Mucosa of descending colon (tissue), 3 donors: ENCODE results near the gene AMDHD2. TPM values are rescaled to one million over a fixed set of nuclear protein-coding genes. Genes with fewer than 3 reads are reported as not detected.

Experiments
- ATAC-seq: fragments of 200-7000 bp; cut with Tn5 transposase; one replicate; pipeline ENCODE4 v1.9.1; 2020; ENCODE audit warnings: mild to moderate bottlenecking, moderate library complexity
- DNase-seq, 3 donors: peaks; one replicate each; pipeline ENCODE4 v3.0.0-alpha.2; 2020
- H3K36me3 ChIP-seq: fragments of 200-600 bp; one replicate; pipeline ENCODE4 v1.8.0; 2021; ENCODE audit warnings: low read depth, mild to moderate bottlenecking
- H3K4me1 ChIP-seq: fragments of 200-600 bp; one replicate; pipeline ENCODE4 v1.8.0; 2021; ENCODE audit warnings: low read depth, mild to moderate bottlenecking
- H3K4me3 ChIP-seq: fragments of 200-600 bp; one replicate; pipeline ENCODE4 v1.8.0; 2021; ENCODE audit warnings: mild to moderate bottlenecking
- H3K9me3 ChIP-seq: fragments of 200-600 bp; one replicate; pipeline ENCODE4 v1.8.0; 2021; ENCODE audit warnings: mild to moderate bottlenecking
- intact Hi-C, 2 donors: fragments of 100-400 bp; cut with DNase I in 1 of 2; cut with micrococcal nuclease in 1 of 2; formaldehyde crosslinking; loops; one replicate each; pipeline versions ENCODE4 v1.11.0 to v1.11.1; 2022; cut with DNase I, micrococcal nuclease
- total RNA-seq, 3 donors: library from RNA; stranded (reverse); fragmentation: NEBNext Ultra II Directional in 2 of 3; extraction: Animal tissue kit (Norgen Biotek cat#: 25700) in 2 of 3; gene quantifications; one replicate each; pipeline versions ENCODE4 v1.2.1 to v1.2.4, GENCODE V29; 2021 to 2023
- TF ChIP-seq, protein P1 (sequence below): fragments of 200-600 bp; IDR thresholded peaks from one replicate; pipeline ENCODE4 v1.8.0; 2022; ENCODE audit warnings: antibody characterized with exemption, mild to moderate bottlenecking
- donor health status: DM: no; HTN: no; CAD: no; lungs with moderate emphysema.
- donor health status: DM: no; HTN: no; CAD: no.
- donor health status: DM: no; HTN: yes; CAD: no.

AMDHD2 gene
- total RNA-seq, 3 donors from 2014 or later, result 33.6 to 51.2 (median 38.4) TPM

GRCh38 chr16:2523801-2524231 lies 3.6 kb downstream of the AMDHD2 start:
- intact Hi-C loops, result no loop called here

DNA sequence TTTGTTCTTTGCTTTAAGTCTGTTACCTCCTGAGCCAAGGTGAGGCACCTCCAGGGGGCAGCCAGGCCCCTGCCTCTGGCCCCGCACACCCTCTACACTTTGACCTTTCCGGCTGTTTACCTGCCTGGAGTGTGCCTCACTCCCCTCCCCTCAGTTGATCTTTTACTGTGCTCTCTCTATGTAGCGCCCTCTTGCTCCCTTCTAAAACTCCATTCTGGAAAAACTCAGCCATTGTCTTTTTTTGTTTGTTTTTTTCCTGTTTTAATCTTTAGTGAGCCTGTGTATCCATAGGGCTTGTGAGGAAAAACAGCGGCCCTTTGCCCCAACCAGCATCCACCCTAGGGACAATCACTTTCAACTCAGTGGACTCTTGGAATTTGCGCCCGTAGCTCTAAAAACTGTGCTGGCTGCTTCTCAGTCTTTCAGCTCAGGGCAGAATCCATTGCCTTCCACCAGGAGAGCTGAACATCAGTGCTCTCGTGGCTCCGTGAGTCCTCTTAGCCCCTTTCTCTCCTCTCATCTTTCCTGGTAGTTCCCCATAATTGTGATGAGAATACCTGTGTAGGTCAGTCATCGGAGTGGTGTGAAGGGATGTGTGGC lies 4.3 kb downstream of the AMDHD2 start:
- ATAC-seq (peak; percentile 11), DNase-seq (peak in 1 of 3 donors; percentile 38)
- Histone ChIP-seq H3K36me3 (no peaks in the 10 kb centered on the region), H3K9me3 (no peaks in the 10 kb centered on the region), H3K4me3 (no peak overlapping the region), H3K4me1 (peaks cover 24% of the 10 kb centered on the region)
- intact Hi-C loops, result no loop called here
- TF ChIP-seq, protein P1, sequence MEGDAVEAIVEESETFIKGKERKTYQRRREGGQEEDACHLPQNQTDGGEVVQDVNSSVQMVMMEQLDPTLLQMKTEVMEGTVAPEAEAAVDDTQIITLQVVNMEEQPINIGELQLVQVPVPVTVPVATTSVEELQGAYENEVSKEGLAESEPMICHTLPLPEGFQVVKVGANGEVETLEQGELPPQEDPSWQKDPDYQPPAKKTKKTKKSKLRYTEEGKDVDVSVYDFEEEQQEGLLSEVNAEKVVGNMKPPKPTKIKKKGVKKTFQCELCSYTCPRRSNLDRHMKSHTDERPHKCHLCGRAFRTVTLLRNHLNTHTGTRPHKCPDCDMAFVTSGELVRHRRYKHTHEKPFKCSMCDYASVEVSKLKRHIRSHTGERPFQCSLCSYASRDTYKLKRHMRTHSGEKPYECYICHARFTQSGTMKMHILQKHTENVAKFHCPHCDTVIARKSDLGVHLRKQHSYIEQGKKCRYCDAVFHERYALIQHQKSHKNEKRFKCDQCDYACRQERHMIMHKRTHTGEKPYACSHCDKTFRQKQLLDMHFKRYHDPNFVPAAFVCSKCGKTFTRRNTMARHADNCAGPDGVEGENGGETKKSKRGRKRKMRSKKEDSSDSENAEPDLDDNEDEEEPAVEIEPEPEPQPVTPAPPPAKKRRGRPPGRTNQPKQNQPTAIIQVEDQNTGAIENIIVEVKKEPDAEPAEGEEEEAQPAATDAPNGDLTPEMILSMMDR, result no peak

More at GRCh38 chr16:2523801-2524231, 3.6 kb downstream of the AMDHD2 start:
- TF ChIP-seq, protein P1, result no peak
- Histone ChIP-seq H3K4me3 (no peak overlapping the region), H3K9me3 (no peaks in the 10 kb centered on the region), H3K4me1 (peaks cover 30% of the 10 kb centered on the region), H3K36me3 (no peaks in the 10 kb centered on the region)
- DNase-seq (peak in 2 of 3 donors; percentile 38 to 62), ATAC-seq (peak; percentile 34)

- intact Hi-C loops, result no loop called here
- H3K36me3 ChIP-seq, result no peaks in the 10 kb centered on the region
- no peak for ATAC-seq
Measured at GRCh38 chr16:2526135-2526534, 6.0 kb downstream of the AMDHD2 start.

DNA sequence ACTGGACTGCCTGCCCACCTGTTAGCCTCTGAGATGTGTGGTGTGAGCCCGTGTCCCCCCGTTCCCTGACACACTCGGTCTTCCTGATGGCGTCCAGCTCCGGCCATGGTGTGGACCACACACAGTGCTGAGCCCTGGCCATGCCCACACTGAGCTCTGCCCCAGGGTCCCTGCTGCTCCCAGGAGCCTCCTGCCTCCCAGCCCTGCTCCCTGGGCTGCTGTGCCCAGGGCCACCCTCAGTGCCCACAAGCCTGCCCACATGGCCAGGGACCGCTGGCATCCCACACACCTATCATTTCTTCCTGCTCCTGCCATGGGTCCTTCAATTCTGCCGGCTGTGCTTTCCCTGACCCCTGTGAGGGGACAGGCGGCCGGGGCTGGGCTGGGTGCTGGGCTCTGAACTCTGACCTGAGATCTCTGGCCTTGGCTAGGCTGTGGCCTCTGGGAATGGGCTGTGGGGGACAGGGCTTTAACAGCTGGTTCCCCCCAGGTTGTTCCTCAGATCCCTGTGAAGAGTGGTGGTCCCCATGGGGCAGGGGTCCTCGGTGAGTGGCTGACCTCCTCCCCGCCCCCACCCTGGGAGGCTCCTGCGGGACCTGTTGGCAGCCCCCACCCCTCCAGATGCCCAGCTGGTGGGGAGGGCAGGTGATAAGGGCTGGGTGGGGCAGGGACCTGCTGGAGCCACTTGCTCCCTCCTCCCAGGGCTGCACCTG lies 7.1 kb downstream of the AMDHD2 start:
- intact Hi-C loops, result no loop called here
- DNase-seq, result peak in 2 of 3 donors; percentile 26 to 54
- TF ChIP-seq, protein P1, result no peak
- Histone ChIP-seq H3K9me3 (no peaks in the 10 kb centered on the region), H3K4me1 (peaks cover 16% of the 10 kb centered on the region), H3K36me3 (no peaks in the 10 kb centered on the region), H3K4me3 (no peak overlapping the region)
- no peak for ATAC-seq

More at GRCh38 chr16:2526135-2526534, 6.0 kb downstream of the AMDHD2 start:
- peaks cover 16% of the 10 kb centered on the region for H3K4me1 ChIP-seq
- DNase-seq, result peak in 2 of 3 donors; percentile 18 to 38
- TF ChIP-seq, protein P1, result no peak
- no peaks in the 10 kb centered on the region for H3K9me3 ChIP-seq
- no peak overlapping the region for H3K4me3 ChIP-seq

DNA sequence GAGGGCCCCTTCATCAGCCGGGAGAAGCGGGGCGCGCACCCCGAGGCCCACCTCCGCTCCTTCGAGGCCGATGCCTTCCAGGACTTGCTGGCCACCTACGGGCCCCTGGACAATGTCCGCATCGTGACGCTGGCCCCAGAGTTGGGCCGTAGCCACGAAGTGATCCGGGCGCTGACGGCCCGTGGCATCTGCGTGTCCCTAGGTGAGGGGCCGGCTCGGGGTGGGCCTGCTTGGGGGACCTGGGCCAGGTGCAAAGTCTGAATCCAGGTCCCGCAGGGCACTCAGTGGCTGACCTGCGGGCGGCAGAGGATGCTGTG lies 7.6 kb downstream of the AMDHD2 start:
- TF ChIP-seq, protein P1, result no peak
- no peaks in the 10 kb centered on the region for H3K36me3 ChIP-seq
- peaks cover 16% of the 10 kb centered on the region for H3K4me1 ChIP-seq
- no peak for ATAC-seq
- intact Hi-C loops, result no loop called here
- H3K4me3 ChIP-seq, result no peak overlapping the region
- H3K9me3 ChIP-seq, result no peaks in the 10 kb centered on the region
- peak in 2 of 3 donors; percentile 31 to 58 for DNase-seq
